ENCODE results near the gene SH2D3C. TPM values are rescaled to one million over a fixed set of nuclear protein-coding genes. Genes with fewer than 3 reads are reported as not detected.

SH2D3C gene
- total and polyA plus RNA-seq, 9 of the 15 experiments (the other 6 are each of a cell fraction or from before 2014, with no cell fraction given) = 0.03 to 1.2 (median 0.22) TPM; not detected in 1

- TF ChIP-seq ZBTB49 (CRISPR knock-in tag; IDR thresholded peaks at IDR 0.05; ENCODE audit: borderline replicate concordance) = no peak
- peak; percentile 100 for TF ChIP-seq L3MBTL2 (IDR thresholded peaks at IDR 0.05)
- peak; percentile 21; the same call in 1 of the 2 replicates for TF ChIP-seq CBX1 (IDR thresholded peaks at IDR 0.05; ENCODE audit: low read depth)
- TF ChIP-seq MITF (IDR thresholded peaks at IDR 0.05) = peak; percentile 85
- TF ChIP-seq ZNF282 (CRISPR knock-in tag; IDR thresholded peaks at IDR 0.05) = no peak
- TF ChIP-seq MNT (conservative IDR thresholded peaks at IDR 0.05) = peak; percentile 52 to 83; a peak in 2 of 4 replicates
- TF ChIP-seq LARP7 (IDR thresholded peaks at IDR 0.05) = 0 out of 2 replicates have a peak, but pooled peaks have one; percentile 23
- TF ChIP-seq HDGF (IDR thresholded peaks at IDR 0.05) = 0 out of 2 replicates have a peak, but pooled peaks have one; percentile 26
- TF ChIP-seq CREB3 (tag; conservative IDR thresholded peaks at IDR 0.05; ENCODE audit: low read depth) = peak; percentile 94
- 0 out of 2 replicates have a peak, but pooled peaks have one; percentile 28 for TF ChIP-seq ZBTB7A (IDR thresholded peaks at IDR 0.05; ENCODE audit: borderline replicate concordance, control insufficient read depth, low read depth, low read length)
- TF ChIP-seq RERE (CRISPR knock-in tag; IDR thresholded peaks at IDR 0.05; ENCODE audit: borderline replicate concordance) = peak; percentile 72; the same call in 1 of the 2 replicates
- TF ChIP-seq PHF20 (IDR thresholded peaks at IDR 0.05; ENCODE audit: partially characterized antibody) = peak; percentile 82
- 0 out of 2 replicates have a peak, but pooled peaks have one; percentile 45 for TF ChIP-seq ZNF197 (CRISPR knock-in tag; IDR thresholded peaks at IDR 0.05; ENCODE audit: low read depth)
Observed at GRCh38 chr9:127698985-127699670, 79.3 kb downstream of the SH2D3C start (continued).

Measured in K562 (cell line).